ENCODE results near the gene ARHGEF16. TPM values are rescaled to one million over a fixed set of nuclear protein-coding genes. Genes with fewer than 3 reads are reported as not detected.

Gene ARHGEF16
- total RNA-seq, 4 donors from 2014 or later = 5.9 to 13.6 (median 8.4) TPM

- no peak overlapping the region for H3K27ac ChIP-seq
- DNase-seq (ENCODE audit: low spot score in 2 of 2) = no peak
- no peaks in the 10 kb centered on the region for H3K4me1 ChIP-seq
- no peaks in the 10 kb centered on the region for H3K9me3 ChIP-seq
- no peaks in the 10 kb centered on the region for H3K36me3 ChIP-seq
- TF ChIP-seq POLR2A (IDR thresholded peaks at IDR 0.05) = no peak
- no peak for TF ChIP-seq EP300 (IDR thresholded peaks at IDR 0.05)
- no peak for TF ChIP-seq POLR2AphosphoS5 (IDR thresholded peaks at IDR 0.05)
- TF ChIP-seq CTCF (IDR thresholded peaks at IDR 0.05) = no peak
- no peak overlapping the region for H3K4me3 ChIP-seq
- peaks cover 62% of the 10 kb centered on the region for H3K27me3 ChIP-seq
- 57% methylated on average over 10 of the region's 10 CpGs for WGBS
These were observed 14.2 kb upstream of the ARHGEF16 start for GRCh38 chr1:3440300-3440681.

GRCh38 chr1:3440711-3441409, 13.6 kb upstream of the ARHGEF16 start:
- Histone ChIP-seq H3K4me1 (no peaks in the 10 kb centered on the region), H3K36me3 (no peaks in the 10 kb centered on the region), H3K27me3 (peaks cover 56% of the 10 kb centered on the region), H3K27ac (no peak overlapping the region), H3K9me3 (no peaks in the 10 kb centered on the region), H3K4me3 (no peak overlapping the region)
- no peak for DNase-seq (ENCODE audit: low spot score in 2 of 2)
- TF ChIP-seq EP300 (IDR thresholded peaks at IDR 0.05) (no peak), CTCF (IDR thresholded peaks at IDR 0.05) (no peak), POLR2AphosphoS5 (IDR thresholded peaks at IDR 0.05) (no peak), POLR2A (IDR thresholded peaks at IDR 0.05) (no peak)
- WGBS = 56% methylated on average over 13 of the region's 20 CpGs

GRCh38 chr1:3441410-3441847, 13.0 kb upstream of the ARHGEF16 start:
- TF ChIP-seq POLR2A (IDR thresholded peaks at IDR 0.05) (no peak), EP300 (IDR thresholded peaks at IDR 0.05) (no peak)
- H3K9me3 ChIP-seq = no peaks in the 10 kb centered on the region
- peaks cover 56% of the 10 kb centered on the region for H3K27me3 ChIP-seq
- no peaks in the 10 kb centered on the region for H3K4me1 ChIP-seq
- 67% methylated on average over 8 of the region's 8 CpGs for WGBS
- H3K4me3 ChIP-seq = no peak overlapping the region
- no peak for DNase-seq (ENCODE audit: low spot score in 2 of 2)
- H3K27ac ChIP-seq = no peak overlapping the region
- H3K36me3 ChIP-seq = no peaks in the 10 kb centered on the region

- Histone ChIP-seq H3K9me3 (no peaks in the 10 kb centered on the region), H3K27me3 (peaks cover 53% of the 10 kb centered on the region), H3K27ac (no peak overlapping the region), H3K4me3 (no peak overlapping the region), H3K36me3 (no peaks in the 10 kb centered on the region), H3K4me1 (no peaks in the 10 kb centered on the region)
- 76% methylated on average over 8 of the region's 8 CpGs for WGBS
- no peak for DNase-seq (ENCODE audit: low spot score in 2 of 2)
- no peak for TF ChIP-seq POLR2AphosphoS5 (IDR thresholded peaks at IDR 0.05)
- no peak for TF ChIP-seq CTCF (IDR thresholded peaks at IDR 0.05)
- no peak for TF ChIP-seq POLR2A (IDR thresholded peaks at IDR 0.05)
- TF ChIP-seq EP300 (IDR thresholded peaks at IDR 0.05) = no peak
These were observed 12.6 kb upstream of the ARHGEF16 start for GRCh38 chr1:3441880-3442279.

GRCh38 chr1:3442331-3442730, 12.1 kb upstream of the ARHGEF16 start:
- WGBS = 71% methylated on average over 12 of the region's 13 CpGs
- TF ChIP-seq POLR2AphosphoS5 (IDR thresholded peaks at IDR 0.05) (no peak), POLR2A (IDR thresholded peaks at IDR 0.05) (no peak), CTCF (IDR thresholded peaks at IDR 0.05) (no peak), EP300 (IDR thresholded peaks at IDR 0.05) (no peak)

More at GRCh38 chr1:3442331-3442730, 12.1 kb upstream of the ARHGEF16 start:
- Histone ChIP-seq H3K36me3 (no peaks in the 10 kb centered on the region), H3K9me3 (no peaks in the 10 kb centered on the region), H3K27me3 (peaks cover 48% of the 10 kb centered on the region), H3K27ac (no peak overlapping the region), H3K4me1 (no peaks in the 10 kb centered on the region), H3K4me3 (no peak overlapping the region)
- no peak for DNase-seq (ENCODE audit: low spot score in 2 of 2)

All from suprapubic skin (tissue), 4 donors.